SU-DHL-6 (cell line): Measurements from ENCODE around the gene TASOR2.

Experiments
- EZH2phosphoT487 ChIP-seq: fragments of 200-600 bp; sonication (generic), shearing (Covaris generic); conservative IDR thresholded peaks from 2 replicates; pipeline ENCODE4 v1.6.1; 2018; ENCODE audit warnings: mild to moderate bottlenecking, antibody characterized with exemption, low read length, moderate library complexity, mixed read lengths
- TF ChIP-seq, protein P1 (sequence below): fragments of 200-600 bp; sonication (generic); IDR thresholded peaks from one replicate; pipeline ENCODE4 v1.5.1; 2017; ENCODE audit warnings: antibody characterized with exemption, mild to moderate bottlenecking, low read length, moderate library complexity; ENCODE audit not compliant: insufficient read depth, poor library complexity, severe bottlenecking

DNA sequence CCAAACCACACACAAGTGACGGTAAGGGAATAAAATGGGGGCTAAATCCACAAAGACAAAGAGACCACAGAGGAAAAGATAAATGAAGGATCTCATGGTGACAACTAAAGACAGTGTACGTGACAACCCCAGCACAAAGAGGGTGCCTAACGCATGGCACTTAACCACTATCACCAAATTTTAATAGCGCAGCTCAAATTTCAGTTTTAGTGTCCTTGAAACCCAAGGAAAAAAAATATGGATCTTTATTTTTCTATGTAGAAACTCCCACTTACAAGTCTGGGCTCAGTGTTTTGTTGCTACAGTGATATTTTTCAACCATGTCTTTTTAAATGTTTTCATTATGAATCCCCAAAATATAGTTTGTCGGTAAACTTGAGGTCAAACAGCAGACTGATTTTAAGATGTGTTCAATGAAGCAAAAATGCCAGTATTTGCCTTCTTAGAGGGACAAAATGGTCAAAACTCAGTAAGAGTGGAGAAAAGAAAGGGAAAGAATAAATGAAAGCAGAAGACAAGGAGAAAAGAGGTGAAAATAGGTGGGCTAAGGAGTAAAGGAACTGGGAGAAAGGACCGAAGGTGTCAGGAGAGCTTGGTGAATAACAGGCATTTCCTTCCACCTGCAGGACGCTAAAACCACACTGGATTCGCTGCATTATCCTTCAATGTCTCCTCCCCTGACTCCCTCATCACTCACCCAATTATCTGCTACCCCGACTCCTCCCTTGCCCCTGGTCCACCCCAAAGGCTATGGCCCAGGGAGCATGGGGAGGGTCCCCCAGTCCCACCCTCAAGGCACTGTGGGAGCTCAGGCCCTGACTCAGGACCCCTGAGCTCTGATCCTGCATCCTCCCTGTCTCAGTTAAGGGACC, 21.7 kb upstream of the TASOR2 start:
- TF ChIP-seq, protein P1, sequence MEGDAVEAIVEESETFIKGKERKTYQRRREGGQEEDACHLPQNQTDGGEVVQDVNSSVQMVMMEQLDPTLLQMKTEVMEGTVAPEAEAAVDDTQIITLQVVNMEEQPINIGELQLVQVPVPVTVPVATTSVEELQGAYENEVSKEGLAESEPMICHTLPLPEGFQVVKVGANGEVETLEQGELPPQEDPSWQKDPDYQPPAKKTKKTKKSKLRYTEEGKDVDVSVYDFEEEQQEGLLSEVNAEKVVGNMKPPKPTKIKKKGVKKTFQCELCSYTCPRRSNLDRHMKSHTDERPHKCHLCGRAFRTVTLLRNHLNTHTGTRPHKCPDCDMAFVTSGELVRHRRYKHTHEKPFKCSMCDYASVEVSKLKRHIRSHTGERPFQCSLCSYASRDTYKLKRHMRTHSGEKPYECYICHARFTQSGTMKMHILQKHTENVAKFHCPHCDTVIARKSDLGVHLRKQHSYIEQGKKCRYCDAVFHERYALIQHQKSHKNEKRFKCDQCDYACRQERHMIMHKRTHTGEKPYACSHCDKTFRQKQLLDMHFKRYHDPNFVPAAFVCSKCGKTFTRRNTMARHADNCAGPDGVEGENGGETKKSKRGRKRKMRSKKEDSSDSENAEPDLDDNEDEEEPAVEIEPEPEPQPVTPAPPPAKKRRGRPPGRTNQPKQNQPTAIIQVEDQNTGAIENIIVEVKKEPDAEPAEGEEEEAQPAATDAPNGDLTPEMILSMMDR = no peak
- no peak for TF ChIP-seq EZH2phosphoT487
